Small intestine (tissue), 7 donors: ENCODE data around the gene TESK1. TPM values are rescaled to one million over a fixed set of nuclear protein-coding genes. Genes with fewer than 3 reads are reported as not detected.

ENCODE experiments used
- DNase-seq, 2 donors: peaks; one replicate each; pipeline versions ENCODE4 v3.0.0 to v3.0.0-alpha.2; 2013
- FAIRE-seq: peaks from 2 replicates; lab custom pipeline; 2012; peaks lifted over from hg19 to GRCh38; lab: Jason Lieb, UNC
- H3K27ac ChIP-seq, 3 donors: one replicate each; pipeline ENCODE4 v1.5.1; 2013; ENCODE audit warnings: low read length in 2 of 3, mild to moderate bottlenecking in 2 of 3, control low read depth in 1 of 3, inconsistent platforms in 1 of 3, low read depth in 1 of 3, moderate library complexity in 1 of 3
- H3K27me3 ChIP-seq, 3 donors: one replicate each; pipeline ENCODE4 v1.6.1; 2013; ENCODE audit warnings: low read length in 3 of 3, inconsistent platforms in 1 of 3; ENCODE audit not compliant: control insufficient read depth in 3 of 3, insufficient read depth in 3 of 3
- H3K36me3 ChIP-seq, 3 donors: one replicate each; pipeline ENCODE4 v1.6.1; 2013; ENCODE audit warnings: low read length in 3 of 3, inconsistent platforms in 1 of 3, low read depth in 1 of 3, mild to moderate bottlenecking in 1 of 3, moderate library complexity in 1 of 3; ENCODE audit not compliant: control insufficient read depth in 3 of 3, insufficient read depth in 2 of 3
- H3K4me1 ChIP-seq, 3 donors: one replicate each; pipeline ENCODE4 v1.6.1; 2013; ENCODE audit warnings: low read length in 2 of 3, inconsistent platforms in 1 of 3, low read depth in 1 of 3, mild to moderate bottlenecking in 1 of 3, moderate library complexity in 1 of 3; ENCODE audit not compliant: control insufficient read depth in 3 of 3, insufficient read depth in 2 of 3
- H3K4me3 ChIP-seq, 3 donors: one replicate each; pipeline ENCODE4 v1.5.1; 2013; ENCODE audit warnings: low read length in 3 of 3, control low read depth in 1 of 3, inconsistent platforms in 1 of 3, low read depth in 1 of 3, mild to moderate bottlenecking in 1 of 3, moderate library complexity in 1 of 3
- H3K9me3 ChIP-seq, 2 donors: one replicate each; pipeline ENCODE4 v1.6.1; 2013; ENCODE audit warnings: low read depth in 1 of 2, low read length in 1 of 2; ENCODE audit not compliant: control insufficient read depth in 2 of 2, insufficient read depth in 1 of 2
- WGBS, 3 donors: extraction: QIAGEN DNeasy Blood & Tissue Kit; methylation state at CpG; one replicate each; pipeline ENCODE4 v1.1.7; 2013; 5-methylcytosine and 5-hydroxymethylcytosine counted together
- polyA plus RNA-seq, 4 donors: library from polyadenylated mRNA; stranded (reverse) in 3 of 4; unstranded in 1 of 4; fragments of 200-250 nt in 3 of 4; fragments of 120-200 nt in 1 of 4; gene quantifications; one replicate each; pipeline versions ENCODE4 v1.2.1 to v1.2.3, GENCODE V29; 2013
- donor health status: healthy with polysubstance abuse.
- donor health status: control.
- donor health status: control.
- donor health status: Bipolar disorder and iron deficiency.
- donor health status: healthy.

Gene TESK1
- polyA plus RNA-seq, 4 donors, result 22.4 to 53.0 (median 43.1) TPM

- H3K27me3 ChIP-seq, result no peaks in the 10 kb centered on the region
- H3K4me3 ChIP-seq, result peak overlapping the region in 2 of 3 donors; percentile 31 to 52
- 67 to 83% (median 70%) methylated on average over 26 of the region's 26 CpGs for WGBS, 3 donors
- DNase-seq, result no peak
- H3K27ac ChIP-seq, result peak overlapping the region in 1 of 3 donors; percentile 47
- H3K9me3 ChIP-seq, result no peaks in the 10 kb centered on the region
- peaks cover 0 to 15% (median 2%) of the 10 kb centered on the region in 3 donors for H3K4me1 ChIP-seq
- no peaks in the 10 kb centered on the region for H3K36me3 ChIP-seq
- FAIRE-seq, result no peak
Measured at GRCh38 chr9:35649431-35650340, 44.6 kb downstream of the TESK1 start.

- peak within 1 kb of the TSS in 2 of 3 donors; percentile 34 to 47 for H3K27ac ChIP-seq
- 56 to 63% (median 59%) methylated on average over 20 to 22 of the region's 22 CpGs for WGBS, 3 donors
- H3K36me3 ChIP-seq, result no peaks in the 10 kb centered on the region
- H3K9me3 ChIP-seq, result no peaks in the 10 kb centered on the region
- peak within 1 kb of the TSS in 2 of 3 donors; percentile 31 to 52 for H3K4me3 ChIP-seq
- H3K27me3 ChIP-seq, result no peaks in the 10 kb centered on the region
- FAIRE-seq (no peak), DNase-seq (no peak)
- peaks cover 0 to 14% (median 2%) of the 10 kb centered on the region in 3 donors for H3K4me1 ChIP-seq
Measured at GRCh38 chr9:35650341-35651158, 45.5 kb downstream of the TESK1 start, which contains the start of gene SIT1. Gene SIT1 (minus strand): TSS chr9:35650931. CDS start chr9:35650853, 78 bp downstream.

GRCh38 chr9:35651956-35652828 lies 47.1 kb downstream of the TESK1 start:
- Histone ChIP-seq H3K4me1 (peaks cover 0 to 18% (median under 1%) of the 10 kb centered on the region in 3 donors), H3K36me3 (no peaks in the 10 kb centered on the region), H3K27ac (peak overlapping the region in 1 of 3 donors; percentile 13), H3K4me3 (no peak overlapping the region), H3K9me3 (no peaks in the 10 kb centered on the region), H3K27me3 (no peaks in the 10 kb centered on the region)
- DNase-seq (peak in 1 of 2 donors; percentile 56), FAIRE-seq (no peak)
- 51 to 75% (median 57%) methylated on average over 7 of the region's 7 CpGs for WGBS, 3 donors

GRCh38 chr9:35652829-35653209 lies 47.8 kb downstream of the TESK1 start:
- H3K9me3 ChIP-seq, result no peaks in the 10 kb centered on the region
- no peak for FAIRE-seq
- H3K27ac ChIP-seq, result no peak overlapping the region
- H3K36me3 ChIP-seq, result no peaks in the 10 kb centered on the region
- peaks cover 0 to 19% (median 0%) of the 10 kb centered on the region in 3 donors for H3K4me1 ChIP-seq
- no peaks in the 10 kb centered on the region for H3K27me3 ChIP-seq
- H3K4me3 ChIP-seq, result no peak overlapping the region
- 90% methylated on average over 8 of the region's 8 CpGs for WGBS, 3 donors
- no peak for DNase-seq

- no peak overlapping the region for H3K27ac ChIP-seq
- no peaks in the 10 kb centered on the region for H3K36me3 ChIP-seq
- 87 to 100% (median 98%) methylated on average over 1 to 2 of the region's 2 CpGs for WGBS, 3 donors
- peaks cover 0 to 19% (median 0%) of the 10 kb centered on the region in 3 donors for H3K4me1 ChIP-seq
- H3K9me3 ChIP-seq, result no peaks in the 10 kb centered on the region
- no peaks in the 10 kb centered on the region for H3K27me3 ChIP-seq
- no peak for DNase-seq
- FAIRE-seq, result no peak
- H3K4me3 ChIP-seq, result no peak overlapping the region
Measured at GRCh38 chr9:35653611-35654010, 48.5 kb downstream of the TESK1 start.

GRCh38 chr9:35656348-35656747 lies 51.3 kb downstream of the TESK1 start:
- no peak overlapping the region for H3K4me3 ChIP-seq
- H3K27ac ChIP-seq, result no peak overlapping the region
- peaks cover 0 to 29% (median 4%) of the 10 kb centered on the region in 3 donors for H3K4me1 ChIP-seq
- peaks cover 0 to 14% (median 0%) of the 10 kb centered on the region in 3 donors for H3K36me3 ChIP-seq
- FAIRE-seq (no peak), DNase-seq (no peak)
- no peaks in the 10 kb centered on the region for H3K9me3 ChIP-seq
- no peaks in the 10 kb centered on the region for H3K27me3 ChIP-seq
- 75 to 89% (median 79%) methylated on average over 17 of the region's 17 CpGs for WGBS, 3 donors

- FAIRE-seq, result no peak
Measured at GRCh38 chr9:35656831-35657545, 51.9 kb downstream of the TESK1 start.

More at GRCh38 chr9:35656831-35657545, 51.9 kb downstream of the TESK1 start:
- DNase-seq, result peak; percentile 42 to 81
- H3K27ac ChIP-seq, result peak overlapping the region; percentile 90 to 98 (median 90)
- whole genome bisulfite sequencing, 3 donors, result 21 to 28% (median 28%) methylated on average over 25 of the region's 25 CpGs
- H3K36me3 ChIP-seq, result peaks cover 0 to 18% (median 0%) of the 10 kb centered on the region in 3 donors
- no peaks in the 10 kb centered on the region for H3K27me3 ChIP-seq
- H3K4me1 ChIP-seq, result peaks cover 0 to 32% (median 4%) of the 10 kb centered on the region in 3 donors
- H3K4me3 ChIP-seq, result peak overlapping the region in 2 of 3 donors; percentile 33 to 54
- no peaks in the 10 kb centered on the region for H3K9me3 ChIP-seq
